CD4-positive, alpha-beta T cell treated with Interleukin-17A for 4 hours (primary cell): Measurements from ENCODE around the gene RHO.

Experiments
- DNase-seq: peaks from one replicate; pipeline ENCODE4 v3.0.0-alpha.2; 2020; ENCODE audit warnings: mixed read lengths

RHO gene

DNA sequence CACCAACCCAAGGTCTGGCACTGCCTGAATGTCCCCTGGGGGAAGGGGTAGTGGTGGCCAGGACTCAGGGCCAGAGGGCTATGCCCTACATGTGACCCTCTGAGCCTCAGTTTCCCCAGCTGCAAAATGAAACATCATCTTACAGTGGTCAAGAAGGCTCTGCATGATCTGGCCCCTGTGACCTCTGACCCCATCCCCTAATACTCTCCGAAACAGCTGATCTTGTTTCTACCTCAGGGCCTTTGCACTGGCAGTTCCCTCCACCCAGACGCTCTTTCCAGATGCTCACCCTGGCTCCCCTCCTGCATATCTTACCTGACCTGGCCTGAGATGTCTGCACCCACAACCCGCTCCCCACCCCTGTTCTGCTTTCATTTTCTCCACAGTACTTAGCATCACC is 56.2 kb downstream of the RHO start:
- DNase-seq, result no peak
